Skeletal muscle cell (primary cell): ENCODE results near the gene SAT2.
A peak's percentile ranks its signal among the peaks of the same experiment; 100 is the strongest.
"Not testable (repeated sequence)": the region's sequence is repeated elsewhere in the genome, so short reads cannot be mapped to it uniquely, and the experiment has no call there.

Experiments used
- DNase-seq: peaks from one replicate; pipeline ENCODE4 v3.0.0-alpha.2; 2010; ENCODE audit warnings: low read depth
- H3K4me3 ChIP-seq: 2 replicates; pipeline ENCODE4 v1.5.1; 2011; ENCODE audit warnings: low read depth, mild to moderate bottlenecking, control low read depth, low read length, moderate library complexity

Gene SAT2

GRCh38 chr17:7606280-7606679 lies 21.3 kb downstream of the SAT2 start:
- H3K4me3 ChIP-seq: no peak overlapping the region
- DNase-seq: no peak

- not testable (repeated sequence) for DNase-seq, H3K4me3 ChIP-seq
Measured at GRCh38 chr17:7597561-7597960, 30.1 kb downstream of the SAT2 start.

- no peak for DNase-seq
- H3K4me3 ChIP-seq: no peak overlapping the region
Measured at GRCh38 chr17:7593296-7593695, 34.3 kb downstream of the SAT2 start.

GRCh38 chr17:7592422-7593021 lies 35.1 kb downstream of the SAT2 start:
- no peak for DNase-seq
- H3K4me3 ChIP-seq: no peak overlapping the region

GRCh38 chr17:7591596-7591995 lies 36.0 kb downstream of the SAT2 start:
- no peak overlapping the region for H3K4me3 ChIP-seq
- no peak for DNase-seq

- DNase-seq: no peak
- H3K4me3 ChIP-seq: no peak overlapping the region
Measured at GRCh38 chr17:7590743-7591142, 36.9 kb downstream of the SAT2 start.

- DNase-seq: no peak
- peak within 1 kb of the TSS; percentile 26 for H3K4me3 ChIP-seq
Measured at GRCh38 chr17:7589891-7590691, 37.5 kb downstream of the SAT2 start, which contains the start of gene SOX15. Gene SOX15 (minus strand): TSS chr17:7590094. CDS start chr17:7589676, 418 bp downstream.

GRCh38 chr17:7589204-7589868 lies 38.3 kb downstream of the SAT2 start:
- peak overlapping the region; percentile 26 for H3K4me3 ChIP-seq
- DNase-seq: no peak

- H3K4me3 ChIP-seq: peak overlapping the region; percentile 26
- no peak for DNase-seq
Measured at GRCh38 chr17:7588553-7589203, 38.9 kb downstream of the SAT2 start.

- peak overlapping the region; percentile 17 for H3K4me3 ChIP-seq
Measured at GRCh38 chr17:7587420-7588151, 40.0 kb downstream of the SAT2 start.

GRCh38 chr17:7586673-7587419 lies 40.8 kb downstream of the SAT2 start:
- no peak for DNase-seq
- no peak overlapping the region for H3K4me3 ChIP-seq

More at GRCh38 chr17:7587420-7588151, 40.0 kb downstream of the SAT2 start:
- peak; percentile 83 for DNase-seq

GRCh38 chr17:7583253-7584109 lies 44.1 kb downstream of the SAT2 start, which contains the start of gene MPDU1:
Gene MPDU1 (plus strand): TSS chr17:7583852. CDS start chr17:7583863, 11 bp downstream.
- peak within 1 kb of the TSS; percentile 72 for H3K4me3 ChIP-seq
- DNase-seq: peak; percentile 93

- DNase-seq: no peak
- H3K4me3 ChIP-seq: peak overlapping the region; percentile 72
Measured at GRCh38 chr17:7582396-7583252, 45.0 kb downstream of the SAT2 start.

GRCh38 chr17:7580604-7581575 lies 46.7 kb downstream of the SAT2 start:
- no peak overlapping the region for H3K4me3 ChIP-seq
- no peak for DNase-seq

- H3K4me3 ChIP-seq: peak overlapping the region; percentile 28
- DNase-seq: no peak
Measured at GRCh38 chr17:7579834-7580603, 47.6 kb downstream of the SAT2 start.
